WERI-Rb-1 (cell line): ENCODE measurements around the gene NCK2.

Source experiments
- DNase-seq: peaks from one replicate; pipeline ENCODE4 v3.0.0-alpha.2; 2020
- H3K27ac ChIP-seq: fragments of 250-450 bp; sonication (Bioruptor Pico); 2 replicates; pipeline ENCODE4 v1.5.1; 2020; ENCODE audit warnings: mild to moderate bottlenecking, moderate library complexity
- H3K27me3 ChIP-seq: fragments of 250-450 bp; sonication (Bioruptor Pico); 2 replicates; pipeline ENCODE4 v1.5.1; 2021; ENCODE audit warnings: mild to moderate bottlenecking, low read depth, moderate library complexity; ENCODE audit not compliant: insufficient read depth, severe bottlenecking
- H3K36me3 ChIP-seq: fragments of 250-450 bp; sonication (Bioruptor Pico); 2 replicates; pipeline ENCODE4 v1.5.1; 2020; ENCODE audit warnings: mild to moderate bottlenecking, moderate library complexity
- H3K4me3 ChIP-seq: 2 replicates; pipeline ENCODE4 v1.5.1; 2011; ENCODE audit warnings: low read depth, mild to moderate bottlenecking, control low read depth, low read length
- H3K9me3 ChIP-seq: fragments of 250-450 bp; sonication (Bioruptor Pico); 2 replicates; pipeline ENCODE4 v1.5.1; 2021; ENCODE audit warnings: mild to moderate bottlenecking, moderate library complexity; ENCODE audit not compliant: severe bottlenecking
- CTCF ChIP-seq: IDR thresholded peaks from 2 replicates; pipeline ENCODE4 v1.5.1; 2011; ENCODE audit warnings: low read depth, mild to moderate bottlenecking, control low read depth, inconsistent platforms, low read length

NCK2 gene

GRCh38 chr2:105890111-105890510 is 145.4 kb downstream of the NCK2 start:
- no peaks in the 10 kb centered on the region for H3K27me3 ChIP-seq
- H3K4me3 ChIP-seq, result no peak overlapping the region
- H3K9me3 ChIP-seq, result no peaks in the 10 kb centered on the region
- no peak for DNase-seq
- TF ChIP-seq CTCF, result no peak
- H3K36me3 ChIP-seq, result no peaks in the 10 kb centered on the region; the same call in none of the 2 replicates
- no peak overlapping the region for H3K27ac ChIP-seq

- H3K36me3 ChIP-seq, result no peaks in the 10 kb centered on the region; the same call in none of the 2 replicates
- H3K9me3 ChIP-seq, result no peaks in the 10 kb centered on the region
- TF ChIP-seq CTCF, result no peak
- no peak overlapping the region for H3K27ac ChIP-seq
- no peaks in the 10 kb centered on the region for H3K27me3 ChIP-seq
- no peak overlapping the region for H3K4me3 ChIP-seq
- DNase-seq, result no peak
Measured at GRCh38 chr2:105890856-105891255, 146.1 kb downstream of the NCK2 start.

GRCh38 chr2:105893011-105893995 is 148.6 kb downstream of the NCK2 start:
- H3K27ac ChIP-seq, result no peak overlapping the region
- H3K27me3 ChIP-seq, result no peaks in the 10 kb centered on the region
- no peaks in the 10 kb centered on the region for H3K9me3 ChIP-seq
- TF ChIP-seq CTCF, result no peak
- no peak for DNase-seq
- H3K36me3 ChIP-seq, result no peaks in the 10 kb centered on the region; the same call in none of the 2 replicates
- H3K4me3 ChIP-seq, result no peak overlapping the region

- H3K27me3 ChIP-seq, result no peaks in the 10 kb centered on the region
- H3K27ac ChIP-seq, result no peak overlapping the region
- no peak overlapping the region for H3K4me3 ChIP-seq
- DNase-seq, result no peak
- H3K36me3 ChIP-seq, result no peaks in the 10 kb centered on the region; the same call in none of the 2 replicates
- H3K9me3 ChIP-seq, result peaks cover 5% of the 10 kb centered on the region
- no peak for TF ChIP-seq CTCF
Measured at GRCh38 chr2:105894327-105894944, 149.7 kb downstream of the NCK2 start.

- Histone ChIP-seq H3K27me3 (no peaks in the 10 kb centered on the region), H3K27ac (no peak overlapping the region), H3K4me3 (no peak overlapping the region), H3K36me3 (no peaks in the 10 kb centered on the region; the same call in none of the 2 replicates), H3K9me3 (peaks cover 5% of the 10 kb centered on the region)
- no peak for TF ChIP-seq CTCF
- no peak for DNase-seq
Measured at GRCh38 chr2:105895990-105896764, 151.5 kb downstream of the NCK2 start.
